ENCODE results near the gene WHAMM.

DNA sequence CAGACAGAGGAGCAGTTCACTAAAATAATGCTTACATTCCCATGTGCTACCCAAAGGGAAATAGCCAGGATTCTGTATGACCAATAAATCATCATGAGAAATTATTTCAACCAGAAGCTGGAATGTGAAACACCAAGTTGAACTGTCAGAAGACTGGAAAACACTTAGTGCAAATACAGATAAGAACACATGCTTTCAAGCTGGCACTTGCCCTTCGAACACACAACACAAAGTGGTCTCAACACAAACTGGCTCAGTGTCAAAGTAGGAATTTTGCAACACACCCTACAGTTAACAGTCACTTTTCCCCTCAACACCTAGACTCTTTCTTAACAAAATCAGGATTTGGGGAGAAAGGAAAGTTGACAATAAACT, 4.9 kb upstream of the WHAMM start:
- no peak for TF ChIP-seq POLR2A (IDR thresholded peaks at IDR 0.05)
- TF ChIP-seq, protein P1, sequence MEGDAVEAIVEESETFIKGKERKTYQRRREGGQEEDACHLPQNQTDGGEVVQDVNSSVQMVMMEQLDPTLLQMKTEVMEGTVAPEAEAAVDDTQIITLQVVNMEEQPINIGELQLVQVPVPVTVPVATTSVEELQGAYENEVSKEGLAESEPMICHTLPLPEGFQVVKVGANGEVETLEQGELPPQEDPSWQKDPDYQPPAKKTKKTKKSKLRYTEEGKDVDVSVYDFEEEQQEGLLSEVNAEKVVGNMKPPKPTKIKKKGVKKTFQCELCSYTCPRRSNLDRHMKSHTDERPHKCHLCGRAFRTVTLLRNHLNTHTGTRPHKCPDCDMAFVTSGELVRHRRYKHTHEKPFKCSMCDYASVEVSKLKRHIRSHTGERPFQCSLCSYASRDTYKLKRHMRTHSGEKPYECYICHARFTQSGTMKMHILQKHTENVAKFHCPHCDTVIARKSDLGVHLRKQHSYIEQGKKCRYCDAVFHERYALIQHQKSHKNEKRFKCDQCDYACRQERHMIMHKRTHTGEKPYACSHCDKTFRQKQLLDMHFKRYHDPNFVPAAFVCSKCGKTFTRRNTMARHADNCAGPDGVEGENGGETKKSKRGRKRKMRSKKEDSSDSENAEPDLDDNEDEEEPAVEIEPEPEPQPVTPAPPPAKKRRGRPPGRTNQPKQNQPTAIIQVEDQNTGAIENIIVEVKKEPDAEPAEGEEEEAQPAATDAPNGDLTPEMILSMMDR (IDR thresholded peaks at IDR 0.05): no peak
